ENCODE measurements around the gene TCF4.

DNA sequence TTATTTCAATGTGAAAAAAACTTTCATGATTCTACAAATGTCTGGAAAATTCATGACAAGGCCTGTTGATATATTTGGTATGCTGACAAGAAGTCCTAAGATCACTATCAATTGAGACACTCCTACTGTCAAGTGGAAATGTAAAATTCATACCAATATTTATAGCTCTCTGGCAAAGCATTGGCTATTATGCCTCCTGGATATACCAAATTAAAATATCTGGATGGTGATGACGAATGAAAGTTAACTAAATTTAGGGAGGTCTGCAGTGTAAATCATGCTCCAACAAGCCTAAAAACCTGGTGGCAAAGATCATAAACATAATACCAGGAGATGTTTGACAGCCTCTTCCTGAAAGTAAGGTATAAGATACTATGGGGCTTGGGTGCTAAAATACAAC is 41.1 kb upstream of the TCF4 start:
- TF ChIP-seq EZH2 (IDR thresholded peaks at IDR 0.05), result no peak
- TF ChIP-seq POLR2AphosphoS5 (IDR thresholded peaks at IDR 0.05; ENCODE audit: borderline replicate concordance, low read depth, low read length), result no peak
